ENCODE measurements around the gene AGPAT4. TPM values are rescaled to one million over a fixed set of nuclear protein-coding genes. Genes with fewer than 3 reads are reported as not detected.

AGPAT4 gene
- total and polyA plus RNA-seq, 2 of the 4 experiments (the other 2 are of a cell fraction) = 3.6 to 3.8 TPM

DNA sequence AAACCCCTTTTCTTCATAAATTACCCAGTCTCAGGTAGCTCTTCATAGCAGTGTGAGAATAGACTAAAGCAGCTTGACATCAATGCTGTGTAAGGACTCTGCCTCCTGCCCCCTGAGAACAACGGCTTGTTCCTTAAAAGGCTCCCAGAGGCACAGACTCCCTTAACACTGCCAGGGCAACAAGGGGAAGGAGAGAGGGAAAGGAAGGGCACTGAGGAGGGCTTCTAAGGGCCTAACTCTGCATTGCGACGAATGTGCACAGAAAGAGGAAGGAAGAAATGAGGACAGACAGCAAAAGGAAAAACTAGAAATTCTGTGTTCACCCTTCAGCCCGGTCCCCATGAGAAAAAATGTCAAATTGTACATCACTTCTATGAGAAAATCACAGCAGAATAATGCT, 74.0 kb downstream of the AGPAT4 start:
- Histone ChIP-seq H3K9me3 (ENCODE audit: control insufficient read depth, insufficient read depth, low read length) (no peaks in the 10 kb centered on the region), H3K9me1 (ENCODE audit: insufficient read depth, low read length) (no peaks in the 10 kb centered on the region), H3K4me1 (ENCODE audit: control insufficient read depth, insufficient read depth, low read length) (no peaks in the 10 kb centered on the region; the same call in 1 of the 2 replicates), H4K5ac (ENCODE audit: low read depth, low read length) (no peak overlapping the region), H4K20me1 (ENCODE audit: insufficient read depth, low read length) (no peaks in the 10 kb centered on the region), H2BK20ac (ENCODE audit: low read depth, low read length) (no peak overlapping the region), H3K14ac (replicated peaks; ENCODE audit: low read depth, low read length) (no peak overlapping the region), H3K18ac (ENCODE audit: low read depth, low read length) (no peak overlapping the region), H3K9ac (ENCODE audit: low read depth, low read length) (no peak overlapping the region), H3K4ac (ENCODE audit: low read depth, low read length) (no peak overlapping the region), H2AK9ac (replicated peaks; ENCODE audit: low read depth, low read length, poor library complexity) (no peak overlapping the region), H3K4me2 (ENCODE audit: low read depth, low read length) (no peak overlapping the region), H2BK120ac (ENCODE audit: low read depth, low read length) (no peak overlapping the region), H2BK5ac (ENCODE audit: low read depth, low read length, poor library complexity, severe bottlenecking) (no peak overlapping the region), H3K4me3 (ENCODE audit: insufficient read depth, low read depth, low read length) (no peak overlapping the region), H2AK5ac (ENCODE audit: low read depth, low read length) (no peak overlapping the region), H2AFZ (replicated peaks; ENCODE audit: low read length, poor library complexity) (no peak overlapping the region), H3K27me3 (ENCODE audit: control insufficient read depth, insufficient read depth, low read length) (no peaks in the 10 kb centered on the region), H3K79me1 (ENCODE audit: low read depth in 1 of 2, low read length in 2 of 2) (peaks cover 1 to 2% of the 10 kb centered on the region in 2 experiments; a peak in 2 of 4 replicates), H4K8ac (ENCODE audit: low read depth in 2 of 2, low read length in 2 of 2) (no peak overlapping the region), H3K23ac (ENCODE audit: low read depth, low read length) (no peak overlapping the region), H3K36me3 (ENCODE audit: control insufficient read depth, insufficient read depth, low read length) (no peaks in the 10 kb centered on the region; the same call in 1 of the 2 replicates), H2BK15ac (ENCODE audit: low read depth, low read length) (no peak overlapping the region), H4K91ac (ENCODE audit: insufficient read depth, low read depth, low read length) (no peak overlapping the region), H3K27ac (ENCODE audit: insufficient read depth, low read length) (no peak overlapping the region), H3K56ac (ENCODE audit: extremely low read depth, insufficient read depth, low read length) (no peak overlapping the region)
- ChIA-PET POLR2A (ENCODE audit: unreplicated experiment) (no interaction called here), CTCF (interaction anchor here (0.6 kb wide), 1 partner anchor 1012 kb away, joined by 4 read pairs; no protein-coding TSS in a partner anchor)
- BruUV-seq (replicated peaks) = no TSS peak
- DNase-seq = no peak
- TF ChIP-seq BHLHE40 (IDR thresholded peaks at IDR 0.05; ENCODE audit: low read depth, low read length) (no peak), RCOR1 (IDR thresholded peaks at IDR 0.05; ENCODE audit: insufficient replicate concordance, low read length) (no peak)
- intact Hi-C loops (cut with micrococcal nuclease) = no loop called here
- dilution Hi-C loops (cut with HindIII; ENCODE audit: low sequenced_read_pairs, unreplicated experiment) = no loop called here
- WGBS, 2 experiments (ENCODE audit: extremely low coverage in 2 of 2, insufficient read length in 1 of 2) = no CpG with 5 or more reads among the region's 4 CpGs
- no peak for ATAC-seq (ENCODE audit: low read depth)
- in situ Hi-C loops (cut with MboI; ENCODE audit: low sequenced_read_pairs) = no loop called here
